Activated naive CD4-positive, alpha-beta T cell treated with anti-CD3 and anti-CD28 coated beads, Interleukin-2, amount 10 ng/mL, durations not matched to agents 5 hours and 36 hours (primary cell): ENCODE data around the gene RSL1D1. TPM values are rescaled to one million over a fixed set of nuclear protein-coding genes. Genes with fewer than 3 reads are reported as not detected.

Experiments used
- total RNA-seq, 2 experiments: library from RNA; stranded (reverse); gene quantifications; one replicate each; pipeline ENCODE4 v1.2.3, GENCODE V29; 2021

RSL1D1 gene
- total RNA-seq = 100 to 1,000 TPM; 242 to 247 TPM

GRCh38 chr16:11851294-11852091 lies at the start of gene RSL1D1:
Gene RSL1D1 (minus strand): TSS chr16:11851542. CDS start chr16:11851512, 30 bp downstream.

GRCh38 chr16:11797166-11797956 lies 54.0 kb downstream of the RSL1D1 start, which contains the start of gene ZC3H7A:
Gene ZC3H7A (minus strand): TSS chr16:11797258. CDS start chr16:11782354, 14,904 bp downstream.

Other genes starting within 250 kb of the RSL1D1 start
- gene SNN, start 183.1 kb downstream of the RSL1D1 start, total RNA-seq = 10 to 100 TPM; 31.5 to 31.9 TPM
- 10 to 100 TPM; 36.8 to 38.3 TPM for gene TXNDC11, start 108.7 kb downstream of the RSL1D1 start, total RNA-seq
- 10 to 100 TPM; 69.3 to 69.7 TPM for gene ZC3H7A, start 54.3 kb downstream of the RSL1D1 start, total RNA-seq
- 100 to 1,000 TPM in 1 of 2 experiments, 10 to 100 TPM in 1; 96.1 to 101 TPM for gene GSPT1, start 64.4 kb upstream of the RSL1D1 start, total RNA-seq
- gene NPIPB2, start 90.5 kb upstream of the RSL1D1 start, total RNA-seq = 10 to 100 TPM in 1 of 2 experiments, 1 to 10 TPM in 1; 6.0 to 10.2 TPM
- gene TNFRSF17, start 113.7 kb upstream of the RSL1D1 start, total RNA-seq = not detected
- gene SNX29, start 125.2 kb upstream of the RSL1D1 start, total RNA-seq = 10 to 100 TPM; 19.1 to 20.3 TPM